Activated CD8-positive, alpha-beta T cell treated with anti-CD3 and anti-CD28 coated beads for 36 hours (primary cell): ENCODE results near the gene FAM81B. TPM values are rescaled to one million over a fixed set of nuclear protein-coding genes. Genes with fewer than 3 reads are reported as not detected.
A peak's percentile ranks its signal among the peaks of the same experiment; 100 is the strongest.

Experiments
- ATAC-seq: fragments of 200-7000 bp; cut with Tn5 transposase; one replicate; pipeline ENCODE4 v1.10.0; 2021; ENCODE audit warnings: mild to moderate bottlenecking, moderate library complexity
- CTCF ChIA-PET: fragments of 350-600 bp; sonication (Branson Sonifier 250); formaldehyde crosslinking; loops from one replicate; lab custom pipeline; 2021; ENCODE audit warnings: antibody characterized with exemption; lab: Charles Lee
- POLR2A ChIA-PET: fragments of 350-600 bp; sonication (Branson Sonifier 250); formaldehyde crosslinking; loops from one replicate; lab custom pipeline; 2021; ENCODE audit warnings: antibody characterized with exemption; lab: Charles Lee
- DNase-seq: peaks from one replicate; pipeline ENCODE4 v3.0.0-alpha.2; 2020
- H3K27ac Mint-ChIP-seq: one replicate; pipeline ENCODE4 v1.8.0; 2021; ENCODE audit warnings: mild to moderate bottlenecking, mixed read lengths
- H3K27me3 Mint-ChIP-seq: one replicate; pipeline ENCODE4 v1.8.0; 2021; ENCODE audit warnings: mixed read lengths
- H3K36me3 Mint-ChIP-seq: one replicate; pipeline ENCODE4 v1.8.0; 2021; ENCODE audit warnings: low read depth, mixed read lengths
- H3K4me1 Mint-ChIP-seq: one replicate; pipeline ENCODE4 v1.8.0; 2021; ENCODE audit warnings: low read depth, mixed read lengths
- H3K4me3 Mint-ChIP-seq: one replicate; pipeline ENCODE4 v1.8.0; 2021; ENCODE audit warnings: mild to moderate bottlenecking, moderate library complexity, mixed read lengths
- H3K9me3 Mint-ChIP-seq: one replicate; pipeline ENCODE4 v1.8.0; 2021; ENCODE audit warnings: mixed read lengths
- CTCF ChIP-seq: fragments of 200-600 bp; IDR thresholded peaks from one replicate; pipeline ENCODE4 v1.8.0; 2022; ENCODE audit warnings: antibody characterized with exemption, mild to moderate bottlenecking
- intact Hi-C: fragments of 100-400 bp; cut with micrococcal nuclease; formaldehyde crosslinking; loops from one replicate; pipeline ENCODE4 v1.10.0; 2022
- total RNA-seq, 2 experiments: library from RNA; stranded (reverse); gene quantifications; one replicate each; pipeline ENCODE4 v1.2.3, GENCODE V29; 2021

Gene FAM81B
- total RNA-seq, 2 experiments from 2014 or later = not detected

- intact Hi-C loops = no loop called here
- Mint-ChIP-seq H3K4me1 (no peaks in the 10 kb centered on the region), H3K4me3 (no peak overlapping the region), H3K36me3 (no peaks in the 10 kb centered on the region), H3K27me3 (peaks cover 2% of the 10 kb centered on the region), H3K27ac (no peak overlapping the region), H3K9me3 (no peaks in the 10 kb centered on the region)
- ChIA-PET POLR2A (no interaction called here), CTCF (no interaction called here)
- DNase-seq (no peak), ATAC-seq (no peak)
- no peak for TF ChIP-seq CTCF
Observed at GRCh38 chr5:95374061-95374460, 17.1 kb upstream of the FAM81B start.

- intact Hi-C loops = no loop called here
- ChIA-PET POLR2A (interaction anchor here (0.6 kb wide), 1 partner anchor 736 kb away, joined by 3 read pairs; no protein-coding TSS in a partner anchor), CTCF (no interaction called here)
- TF ChIP-seq CTCF = no peak
- Mint-ChIP-seq H3K27ac (no peak overlapping the region), H3K36me3 (no peaks in the 10 kb centered on the region), H3K4me3 (no peak overlapping the region), H3K4me1 (peaks cover 9% of the 10 kb centered on the region), H3K27me3 (peaks cover 2% of the 10 kb centered on the region), H3K9me3 (peaks cover 2% of the 10 kb centered on the region)
- no peak for DNase-seq
- no peak for ATAC-seq
Observed at GRCh38 chr5:95375591-95375990, 15.6 kb upstream of the FAM81B start.

- Mint-ChIP-seq H3K9me3 (peaks cover 2% of the 10 kb centered on the region), H3K27ac (no peak overlapping the region), H3K4me3 (no peak overlapping the region), H3K36me3 (no peaks in the 10 kb centered on the region), H3K27me3 (peaks cover 6% of the 10 kb centered on the region), H3K4me1 (peaks cover 9% of the 10 kb centered on the region)
- no peak for ATAC-seq
- POLR2A ChIA-PET = no interaction called here
- CTCF ChIA-PET = no interaction called here
- intact Hi-C loops = no loop called here
- no peak for TF ChIP-seq CTCF
- DNase-seq = no peak
Observed at GRCh38 chr5:95379133-95379532, 12.0 kb upstream of the FAM81B start.

- Mint-ChIP-seq H3K4me3 (no peak overlapping the region), H3K27ac (no peak overlapping the region), H3K27me3 (peaks cover 4% of the 10 kb centered on the region), H3K36me3 (no peaks in the 10 kb centered on the region), H3K4me1 (peaks cover 9% of the 10 kb centered on the region), H3K9me3 (peaks cover 2% of the 10 kb centered on the region)
- no peak for DNase-seq
- ChIA-PET POLR2A (no interaction called here), CTCF (no interaction called here)
- ATAC-seq = peak; percentile 56
- TF ChIP-seq CTCF = no peak
- intact Hi-C loops = no loop called here
Observed at GRCh38 chr5:95380103-95380628, 11.0 kb upstream of the FAM81B start.

- DNase-seq = no peak
- no peak for ATAC-seq
- peaks cover 2% of the 10 kb centered on the region for H3K9me3 Mint-ChIP-seq
- H3K4me3 Mint-ChIP-seq = no peak overlapping the region
- H3K27me3 Mint-ChIP-seq = peaks cover 4% of the 10 kb centered on the region
- H3K36me3 Mint-ChIP-seq = no peaks in the 10 kb centered on the region
- POLR2A ChIA-PET = no interaction called here
- TF ChIP-seq CTCF = no peak
- CTCF ChIA-PET = no interaction called here
- H3K4me1 Mint-ChIP-seq = peaks cover 9% of the 10 kb centered on the region
- intact Hi-C loops = no loop called here
- H3K27ac Mint-ChIP-seq = no peak overlapping the region
Observed at GRCh38 chr5:95382801-95383200, 8.4 kb upstream of the FAM81B start.
